GM06990 (cell line): Measurements from ENCODE around the gene THSD4.

ENCODE experiments used
- DNase-seq: peaks from one replicate; pipeline ENCODE4 v3.0.0-alpha.2; 2011; ENCODE audit not compliant: insufficient read length; ENCODE audit errors: extremely low read depth
- H3K27me3 ChIP-seq: replicated peaks from 2 replicates; pipeline ENCODE4 v1.6.0; 2011; ENCODE audit warnings: low read length; ENCODE audit not compliant: control insufficient read depth, insufficient read depth
- H3K36me3 ChIP-seq: 2 replicates; pipeline ENCODE4 v1.5.1; 2011; ENCODE audit warnings: low read length; ENCODE audit not compliant: control insufficient read depth, insufficient read depth
- H3K4me3 ChIP-seq: replicated peaks from 2 replicates; pipeline ENCODE4 v1.5.1; 2011; ENCODE audit warnings: low read depth, mild to moderate bottlenecking, control low read depth, low read length
- CTCF ChIP-seq: IDR thresholded peaks from 2 replicates; pipeline ENCODE4 v1.5.1; 2011; ENCODE audit warnings: low read length, control low read depth, mild to moderate bottlenecking, inconsistent platforms; ENCODE audit not compliant: insufficient read depth, poor library complexity, severe bottlenecking

THSD4 gene

GRCh38 chr15:71780115-71780976 lies 665.1 kb downstream of the THSD4 start:
- Histone ChIP-seq H3K27me3 (no peaks in the 10 kb centered on the region), H3K36me3 (no peaks in the 10 kb centered on the region), H3K4me3 (no peak overlapping the region)
- peak; percentile 83 for TF ChIP-seq CTCF
- DNase-seq: peak; percentile 44

- no peak for TF ChIP-seq CTCF
- H3K36me3 ChIP-seq: no peaks in the 10 kb centered on the region
- peak overlapping the region; percentile 31 for H3K4me3 ChIP-seq
- DNase-seq: no peak
- H3K27me3 ChIP-seq: no peaks in the 10 kb centered on the region
Observed at GRCh38 chr15:71781179-71781964, 666.1 kb downstream of the THSD4 start.

GRCh38 chr15:71781965-71782265 lies 666.6 kb downstream of the THSD4 start:
- TF ChIP-seq CTCF: no peak
- no peak for DNase-seq
- H3K36me3 ChIP-seq: no peaks in the 10 kb centered on the region
- H3K27me3 ChIP-seq: no peaks in the 10 kb centered on the region
- peak overlapping the region; percentile 31 for H3K4me3 ChIP-seq

GRCh38 chr15:71782422-71783165 lies 667.3 kb downstream of the THSD4 start:
- DNase-seq: no peak
- TF ChIP-seq CTCF: no peak
- Histone ChIP-seq H3K4me3 (no peak overlapping the region), H3K36me3 (no peaks in the 10 kb centered on the region), H3K27me3 (no peaks in the 10 kb centered on the region)

- peak; percentile 64 for TF ChIP-seq CTCF
- no peak for DNase-seq
- Histone ChIP-seq H3K4me3 (no peak overlapping the region), H3K27me3 (no peaks in the 10 kb centered on the region), H3K36me3 (no peaks in the 10 kb centered on the region)
Observed at GRCh38 chr15:71784719-71785118, 669.4 kb downstream of the THSD4 start.
